NCI-H1092 treated with DMSO at 0.1 percent for 48 hours (cell line): ENCODE results near the gene CCDC187.
"Not testable (repeated sequence)": the region's sequence is repeated elsewhere in the genome, so short reads cannot be mapped to it uniquely, and the experiment has no call there.

Experiments used
- DNase-seq: peaks from one replicate; lab custom pipeline; 2025; lab: John Stamatoyannopoulos, UW

Gene CCDC187

GRCh38 chr9:136326761-136327303 lies 22.9 kb upstream of the CCDC187 start:
- no peak for DNase-seq

GRCh38 chr9:136326061-136326760 lies 22.3 kb upstream of the CCDC187 start:
- DNase-seq, result no peak

GRCh38 chr9:136325358-136325757 lies 21.5 kb upstream of the CCDC187 start:
- no peak for DNase-seq

- no peak for DNase-seq
Measured at GRCh38 chr9:136324501-136325300, 20.8 kb upstream of the CCDC187 start.

- no peak for DNase-seq
Measured at GRCh38 chr9:136323371-136323789, 19.5 kb upstream of the CCDC187 start.

- no peak for DNase-seq
Measured at GRCh38 chr9:136322756-136323330, 18.9 kb upstream of the CCDC187 start.

- no peak for DNase-seq
Measured at GRCh38 chr9:136321561-136321960, 17.7 kb upstream of the CCDC187 start.

- not testable (repeated sequence) for DNase-seq
Measured at GRCh38 chr9:136320972-136321371, 17.1 kb upstream of the CCDC187 start.

- not testable (repeated sequence) for DNase-seq
Measured at GRCh38 chr9:136319955-136320354, 16.1 kb upstream of the CCDC187 start.

- DNase-seq, result not testable (repeated sequence)
Measured at GRCh38 chr9:136319244-136319643, 15.3 kb upstream of the CCDC187 start.

- DNase-seq, result no peak
Measured at GRCh38 chr9:136318776-136319241, 14.9 kb upstream of the CCDC187 start.

- no peak for DNase-seq
Measured at GRCh38 chr9:136318111-136318775, 14.3 kb upstream of the CCDC187 start.

- DNase-seq, result no peak
Measured at GRCh38 chr9:136317695-136318094, 13.8 kb upstream of the CCDC187 start.

- DNase-seq, result no peak
Measured at GRCh38 chr9:136316896-136317676, 13.2 kb upstream of the CCDC187 start.

GRCh38 chr9:136316271-136316751 lies 12.4 kb upstream of the CCDC187 start:
- DNase-seq, result no peak

GRCh38 chr9:136314944-136315343 lies 11.1 kb upstream of the CCDC187 start:
- no peak for DNase-seq

GRCh38 chr9:136314056-136314416 lies 10.1 kb upstream of the CCDC187 start:
- no peak for DNase-seq

GRCh38 chr9:136313111-136314055 lies 9.5 kb upstream of the CCDC187 start:
- no peak for DNase-seq

- DNase-seq, result no peak
Measured at GRCh38 chr9:136312436-136312835, 8.5 kb upstream of the CCDC187 start.

GRCh38 chr9:136312009-136312375 lies 8.1 kb upstream of the CCDC187 start:
- no peak for DNase-seq
